Measurements from ENCODE around the gene CFAP53. TPM values are rescaled to one million over a fixed set of nuclear protein-coding genes. Genes with fewer than 3 reads are reported as not detected.
"Not testable (repeated sequence)": the region's sequence is repeated elsewhere in the genome, so short reads cannot be mapped to it uniquely, and the experiment has no call there.

CFAP53 gene
- total and polyA plus RNA-seq, 2 of the 4 experiments (the other 2 are of a cell fraction) = under 0.01 to 0.12 TPM

- ATAC-seq (ENCODE audit: low read depth) (no peak), DNase-seq (no peak)
- Histone ChIP-seq H4K5ac (ENCODE audit: low read depth, low read length) (no peak overlapping the region), H3K27me3 (ENCODE audit: control insufficient read depth, insufficient read depth, low read length) (no peaks in the 10 kb centered on the region; the same call in none of the 2 replicates), H3K4me2 (ENCODE audit: low read depth, low read length) (no peak overlapping the region), H3K79me1 (ENCODE audit: low read depth in 1 of 2, low read length in 2 of 2) (no peaks in the 10 kb centered on the region), H3K18ac (ENCODE audit: low read depth, low read length) (no peak overlapping the region), H2BK120ac (ENCODE audit: low read depth, low read length) (no peak overlapping the region), H3K4me1 (ENCODE audit: control insufficient read depth, insufficient read depth, low read length) (no peaks in the 10 kb centered on the region), H3K9ac (ENCODE audit: low read depth, low read length) (no peak overlapping the region), H3K36me3 (ENCODE audit: control insufficient read depth, insufficient read depth, low read length) (no peaks in the 10 kb centered on the region), H3K23ac (ENCODE audit: low read depth, low read length) (no peak overlapping the region), H2AK9ac (replicated peaks; ENCODE audit: low read depth, low read length, poor library complexity) (no peak overlapping the region), H3K4ac (ENCODE audit: low read depth, low read length) (no peak overlapping the region), H2BK5ac (ENCODE audit: low read depth, low read length, poor library complexity, severe bottlenecking) (no peak overlapping the region), H2BK15ac (ENCODE audit: low read depth, low read length) (no peak overlapping the region), H3K14ac (replicated peaks; ENCODE audit: low read depth, low read length) (no peak overlapping the region), H2AFZ (replicated peaks; ENCODE audit: low read length, poor library complexity) (no peak overlapping the region), H3K56ac (ENCODE audit: extremely low read depth, insufficient read depth, low read length) (no peak overlapping the region), H3K9me3 (ENCODE audit: control insufficient read depth, insufficient read depth, low read length) (no peaks in the 10 kb centered on the region), H4K91ac (ENCODE audit: insufficient read depth, low read depth, low read length) (no peak overlapping the region), H3K4me3 (ENCODE audit: insufficient read depth, low read depth, low read length) (no peak overlapping the region), H4K8ac (ENCODE audit: low read depth in 2 of 2, low read length in 2 of 2) (no peak overlapping the region), H2AK5ac (ENCODE audit: low read depth, low read length) (no peak overlapping the region), H4K20me1 (ENCODE audit: insufficient read depth, low read length) (no peaks in the 10 kb centered on the region), H2BK20ac (ENCODE audit: low read depth, low read length) (no peak overlapping the region), H3K9me1 (ENCODE audit: insufficient read depth, low read length) (no peaks in the 10 kb centered on the region), H3K27ac (ENCODE audit: insufficient read depth, low read length) (no peak overlapping the region)
- POLR2A ChIA-PET (ENCODE audit: unreplicated experiment) = no interaction called here
- CTCF ChIA-PET = interaction anchor here (0.6 kb wide), 1 partner anchor 248 kb away, joined by 8 read pairs; no protein-coding TSS in a partner anchor
- in situ Hi-C loops (cut with MboI; ENCODE audit: low sequenced_read_pairs) = no loop called here
- TF ChIP-seq, protein P1, sequence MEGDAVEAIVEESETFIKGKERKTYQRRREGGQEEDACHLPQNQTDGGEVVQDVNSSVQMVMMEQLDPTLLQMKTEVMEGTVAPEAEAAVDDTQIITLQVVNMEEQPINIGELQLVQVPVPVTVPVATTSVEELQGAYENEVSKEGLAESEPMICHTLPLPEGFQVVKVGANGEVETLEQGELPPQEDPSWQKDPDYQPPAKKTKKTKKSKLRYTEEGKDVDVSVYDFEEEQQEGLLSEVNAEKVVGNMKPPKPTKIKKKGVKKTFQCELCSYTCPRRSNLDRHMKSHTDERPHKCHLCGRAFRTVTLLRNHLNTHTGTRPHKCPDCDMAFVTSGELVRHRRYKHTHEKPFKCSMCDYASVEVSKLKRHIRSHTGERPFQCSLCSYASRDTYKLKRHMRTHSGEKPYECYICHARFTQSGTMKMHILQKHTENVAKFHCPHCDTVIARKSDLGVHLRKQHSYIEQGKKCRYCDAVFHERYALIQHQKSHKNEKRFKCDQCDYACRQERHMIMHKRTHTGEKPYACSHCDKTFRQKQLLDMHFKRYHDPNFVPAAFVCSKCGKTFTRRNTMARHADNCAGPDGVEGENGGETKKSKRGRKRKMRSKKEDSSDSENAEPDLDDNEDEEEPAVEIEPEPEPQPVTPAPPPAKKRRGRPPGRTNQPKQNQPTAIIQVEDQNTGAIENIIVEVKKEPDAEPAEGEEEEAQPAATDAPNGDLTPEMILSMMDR (conservative IDR thresholded peaks at IDR 0.05; ENCODE audit: low read depth, low read length) = no peak
- no peak for TF ChIP-seq MAFK (IDR thresholded peaks at IDR 0.05; ENCODE audit: low read depth, low read length)
- intact Hi-C loops (cut with micrococcal nuclease) = no loop called here
- no TSS peak for BruUV-seq (replicated peaks)
- dilution Hi-C loops (cut with HindIII; ENCODE audit: low sequenced_read_pairs, unreplicated experiment) = no loop called here
- 38% methylated on average over 3 of the region's 4 CpGs; no CpG with 5 or more reads in 1 of the 2 experiments for WGBS, 2 experiments (ENCODE audit: extremely low coverage in 2 of 2, insufficient read length in 1 of 2)
Observed at GRCh38 chr18:50231621-50232020, 34.7 kb downstream of the CFAP53 start.

DNA sequence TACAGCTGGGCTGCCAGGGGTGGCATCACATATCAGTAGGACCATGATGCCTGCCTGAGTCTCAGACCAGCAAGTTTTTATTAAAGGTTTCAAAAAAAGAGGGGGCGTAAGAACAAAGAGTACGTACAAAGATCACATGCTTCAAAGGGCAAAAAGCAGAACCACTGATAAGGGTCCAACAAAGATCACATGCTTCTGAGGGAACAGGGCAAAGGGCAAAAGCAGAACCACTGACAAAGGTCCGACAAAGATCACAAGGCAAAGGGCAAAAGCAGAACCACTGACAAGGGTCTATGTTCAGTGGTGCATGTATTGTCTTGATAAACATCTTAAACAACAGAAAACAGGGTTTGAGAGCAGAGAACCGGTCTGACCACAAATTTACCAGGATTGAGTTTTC is 46.0 kb downstream of the CFAP53 start:
- dilution Hi-C loops (cut with HindIII; ENCODE audit: low sequenced_read_pairs, unreplicated experiment); H4K20me1 ChIP-seq (ENCODE audit: insufficient read depth, low read length); H3K79me1 ChIP-seq (ENCODE audit: low read depth in 1 of 2, low read length in 2 of 2); H3K9me1 ChIP-seq (ENCODE audit: insufficient read depth, low read length); H3K27ac ChIP-seq (ENCODE audit: insufficient read depth, low read length); H2AK5ac ChIP-seq (ENCODE audit: low read depth, low read length); POLR2A ChIA-PET (ENCODE audit: unreplicated experiment); H2BK15ac ChIP-seq (ENCODE audit: low read depth, low read length); H3K4ac ChIP-seq (ENCODE audit: low read depth, low read length); H3K23ac ChIP-seq (ENCODE audit: low read depth, low read length); H3K9me3 ChIP-seq (ENCODE audit: control insufficient read depth, insufficient read depth, low read length); H3K9ac ChIP-seq (ENCODE audit: low read depth, low read length); H2BK120ac ChIP-seq (ENCODE audit: low read depth, low read length); CTCF ChIA-PET; H3K4me1 ChIP-seq (ENCODE audit: control insufficient read depth, insufficient read depth, low read length); BruUV-seq (replicated peaks); H2BK20ac ChIP-seq (ENCODE audit: low read depth, low read length); H4K91ac ChIP-seq (ENCODE audit: insufficient read depth, low read depth, low read length); H3K4me3 ChIP-seq (ENCODE audit: insufficient read depth, low read depth, low read length); H3K56ac ChIP-seq (ENCODE audit: extremely low read depth, insufficient read depth, low read length); H4K8ac ChIP-seq (ENCODE audit: low read depth in 2 of 2, low read length in 2 of 2); DNase-seq; H4K5ac ChIP-seq (ENCODE audit: low read depth, low read length); H3K18ac ChIP-seq (ENCODE audit: low read depth, low read length); H2BK5ac ChIP-seq (ENCODE audit: low read depth, low read length, poor library complexity, severe bottlenecking); H2AFZ ChIP-seq (replicated peaks; ENCODE audit: low read length, poor library complexity); ATAC-seq (ENCODE audit: low read depth); H3K14ac ChIP-seq (replicated peaks; ENCODE audit: low read depth, low read length); H2AK9ac ChIP-seq (replicated peaks; ENCODE audit: low read depth, low read length, poor library complexity); intact Hi-C loops (cut with micrococcal nuclease); H3K4me2 ChIP-seq (ENCODE audit: low read depth, low read length); H3K27me3 ChIP-seq (ENCODE audit: control insufficient read depth, insufficient read depth, low read length); in situ Hi-C loops (cut with MboI; ENCODE audit: low sequenced_read_pairs); H3K36me3 ChIP-seq (ENCODE audit: control insufficient read depth, insufficient read depth, low read length): not testable (repeated sequence)
- 80% methylated on average over 1 of the region's 4 CpGs; no CpG with 5 or more reads in 1 of the 2 experiments for WGBS, 2 experiments (ENCODE audit: extremely low coverage in 2 of 2, insufficient read length in 1 of 2)
